ENCODE results near the gene OMP. TPM values are rescaled to one million over a fixed set of nuclear protein-coding genes. Genes with fewer than 3 reads are reported as not detected.

The OMP gene
- total RNA-seq, 1 donor: not detected

- DNase-seq (ENCODE audit: insufficient read length, low spot score, missing footprints): no peak
- H3K9me3 ChIP-seq (ENCODE audit: low read depth, low read length): no peaks in the 10 kb centered on the region
- no peak overlapping the region for H3K27ac ChIP-seq (ENCODE audit: low read depth, low read length)
- H3K79me2 ChIP-seq (ENCODE audit: insufficient read depth, low read length): peaks cover 8% of the 10 kb centered on the region
- no peak overlapping the region for H3K4me3 ChIP-seq (ENCODE audit: insufficient read depth, low read length)
- H3K27me3 ChIP-seq (ENCODE audit: insufficient read depth, low read length): peaks cover 10% of the 10 kb centered on the region
- H3K36me3 ChIP-seq (ENCODE audit: insufficient read depth, low read length): no peaks in the 10 kb centered on the region
- TF ChIP-seq CTCF (IDR thresholded peaks at IDR 0.05; ENCODE audit: extremely low read depth, low read depth, low read length): peak; percentile 14
- H2AFZ ChIP-seq (ENCODE audit: low read length): no peak overlapping the region
- peaks cover 12% of the 10 kb centered on the region for H3K4me1 ChIP-seq (ENCODE audit: insufficient read depth, low read length)
- H3K4me2 ChIP-seq (ENCODE audit: insufficient read depth, low read length): no peak overlapping the region
- H4K20me1 ChIP-seq (ENCODE audit: insufficient read depth, low read length): no peaks in the 10 kb centered on the region
Observed at GRCh38 chr11:77062924-77063323, 39.7 kb upstream of the OMP start.

- H3K4me1 ChIP-seq (ENCODE audit: insufficient read depth, low read length): peaks cover 14% of the 10 kb centered on the region
- H3K4me2 ChIP-seq (ENCODE audit: insufficient read depth, low read length): no peak overlapping the region
- no peak overlapping the region for H2AFZ ChIP-seq (ENCODE audit: low read length)
- H3K79me2 ChIP-seq (ENCODE audit: insufficient read depth, low read length): peaks cover 13% of the 10 kb centered on the region
- H3K27ac ChIP-seq (ENCODE audit: low read depth, low read length): no peak overlapping the region
- peaks cover 9% of the 10 kb centered on the region for H3K27me3 ChIP-seq (ENCODE audit: insufficient read depth, low read length)
- TF ChIP-seq CTCF (IDR thresholded peaks at IDR 0.05; ENCODE audit: extremely low read depth, low read depth, low read length): no peak
- no peaks in the 10 kb centered on the region for H3K36me3 ChIP-seq (ENCODE audit: insufficient read depth, low read length)
- H3K4me3 ChIP-seq (ENCODE audit: insufficient read depth, low read length): no peak overlapping the region
- H4K20me1 ChIP-seq (ENCODE audit: insufficient read depth, low read length): peaks cover 5% of the 10 kb centered on the region
- no peak for DNase-seq (ENCODE audit: insufficient read length, low spot score, missing footprints)
- H3K9me3 ChIP-seq (ENCODE audit: low read depth, low read length): no peaks in the 10 kb centered on the region
Observed at GRCh38 chr11:77063407-77063806, 39.2 kb upstream of the OMP start.

GRCh38 chr11:77063861-77064260, 38.8 kb upstream of the OMP start:
- Histone ChIP-seq H2AFZ (ENCODE audit: low read length) (no peak overlapping the region), H3K9me3 (ENCODE audit: low read depth, low read length) (no peaks in the 10 kb centered on the region), H3K4me2 (ENCODE audit: insufficient read depth, low read length) (no peak overlapping the region), H3K79me2 (ENCODE audit: insufficient read depth, low read length) (peaks cover 17% of the 10 kb centered on the region), H3K27me3 (ENCODE audit: insufficient read depth, low read length) (peaks cover 5% of the 10 kb centered on the region), H3K36me3 (ENCODE audit: insufficient read depth, low read length) (no peaks in the 10 kb centered on the region), H3K4me1 (ENCODE audit: insufficient read depth, low read length) (peaks cover 14% of the 10 kb centered on the region), H3K4me3 (ENCODE audit: insufficient read depth, low read length) (no peak overlapping the region), H4K20me1 (ENCODE audit: insufficient read depth, low read length) (peaks cover 9% of the 10 kb centered on the region), H3K27ac (ENCODE audit: low read depth, low read length) (no peak overlapping the region)
- DNase-seq (ENCODE audit: insufficient read length, low spot score, missing footprints): no peak
- TF ChIP-seq CTCF (IDR thresholded peaks at IDR 0.05; ENCODE audit: extremely low read depth, low read depth, low read length): no peak

GRCh38 chr11:77064648-77065217, 37.9 kb upstream of the OMP start:
- no peak for DNase-seq (ENCODE audit: insufficient read length, low spot score, missing footprints)
- no peaks in the 10 kb centered on the region for H3K36me3 ChIP-seq (ENCODE audit: insufficient read depth, low read length)
- no peak overlapping the region for H3K4me3 ChIP-seq (ENCODE audit: insufficient read depth, low read length)
- H4K20me1 ChIP-seq (ENCODE audit: insufficient read depth, low read length): peaks cover 9% of the 10 kb centered on the region
- peaks cover 2% of the 10 kb centered on the region for H3K27me3 ChIP-seq (ENCODE audit: insufficient read depth, low read length)
- H3K9me3 ChIP-seq (ENCODE audit: low read depth, low read length): no peaks in the 10 kb centered on the region
- H2AFZ ChIP-seq (ENCODE audit: low read length): no peak overlapping the region
- H3K4me2 ChIP-seq (ENCODE audit: insufficient read depth, low read length): no peak overlapping the region
- H3K79me2 ChIP-seq (ENCODE audit: insufficient read depth, low read length): peaks cover 23% of the 10 kb centered on the region
- H3K4me1 ChIP-seq (ENCODE audit: insufficient read depth, low read length): peaks cover 14% of the 10 kb centered on the region
- no peak for TF ChIP-seq CTCF (IDR thresholded peaks at IDR 0.05; ENCODE audit: extremely low read depth, low read depth, low read length)
- no peak overlapping the region for H3K27ac ChIP-seq (ENCODE audit: low read depth, low read length)

Measured in osteoblast (primary cell).